ENCODE results near the gene AFP.

The AFP gene

DNA sequence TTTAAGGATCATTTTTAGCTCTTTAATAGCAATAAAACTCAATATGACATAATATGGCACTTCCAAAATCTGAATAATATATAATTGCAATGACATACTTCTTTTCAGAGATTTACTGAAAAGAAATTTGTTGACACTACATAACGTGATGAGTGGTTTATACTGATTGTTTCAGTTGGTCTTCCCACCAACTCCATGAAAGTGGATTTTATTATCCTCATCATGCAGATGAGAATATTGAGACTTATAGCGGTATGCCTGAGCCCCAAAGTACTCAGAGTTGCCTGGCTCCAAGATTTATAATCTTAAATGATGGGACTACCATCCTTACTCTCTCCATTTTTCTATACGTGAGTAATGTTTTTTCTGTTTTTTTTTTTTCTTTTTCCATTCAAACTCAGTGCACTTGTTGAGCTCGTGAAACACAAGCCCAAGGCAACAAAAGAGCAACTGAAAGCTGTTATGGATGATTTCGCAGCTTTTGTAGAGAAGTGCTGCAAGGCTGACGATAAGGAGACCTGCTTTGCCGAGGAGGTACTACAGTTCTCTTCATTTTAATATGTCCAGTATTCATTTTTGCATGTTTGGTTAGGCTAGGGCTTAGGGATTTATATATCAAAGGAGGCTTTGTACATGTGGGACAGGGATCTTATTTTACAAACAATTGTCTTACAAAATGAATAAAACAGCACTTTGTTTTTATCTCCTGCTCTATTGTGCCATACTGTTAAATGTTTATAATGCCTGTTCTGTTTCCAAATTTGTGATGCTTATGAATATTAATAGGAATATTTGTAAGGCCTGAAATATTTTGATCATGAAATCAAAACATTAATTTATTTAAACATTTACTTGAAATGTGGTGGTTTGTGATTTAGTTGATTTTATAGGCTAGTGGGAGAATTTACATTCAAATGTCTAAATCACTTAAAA, 16.6 kb upstream of the AFP start:
- TF ChIP-seq, protein P1, sequence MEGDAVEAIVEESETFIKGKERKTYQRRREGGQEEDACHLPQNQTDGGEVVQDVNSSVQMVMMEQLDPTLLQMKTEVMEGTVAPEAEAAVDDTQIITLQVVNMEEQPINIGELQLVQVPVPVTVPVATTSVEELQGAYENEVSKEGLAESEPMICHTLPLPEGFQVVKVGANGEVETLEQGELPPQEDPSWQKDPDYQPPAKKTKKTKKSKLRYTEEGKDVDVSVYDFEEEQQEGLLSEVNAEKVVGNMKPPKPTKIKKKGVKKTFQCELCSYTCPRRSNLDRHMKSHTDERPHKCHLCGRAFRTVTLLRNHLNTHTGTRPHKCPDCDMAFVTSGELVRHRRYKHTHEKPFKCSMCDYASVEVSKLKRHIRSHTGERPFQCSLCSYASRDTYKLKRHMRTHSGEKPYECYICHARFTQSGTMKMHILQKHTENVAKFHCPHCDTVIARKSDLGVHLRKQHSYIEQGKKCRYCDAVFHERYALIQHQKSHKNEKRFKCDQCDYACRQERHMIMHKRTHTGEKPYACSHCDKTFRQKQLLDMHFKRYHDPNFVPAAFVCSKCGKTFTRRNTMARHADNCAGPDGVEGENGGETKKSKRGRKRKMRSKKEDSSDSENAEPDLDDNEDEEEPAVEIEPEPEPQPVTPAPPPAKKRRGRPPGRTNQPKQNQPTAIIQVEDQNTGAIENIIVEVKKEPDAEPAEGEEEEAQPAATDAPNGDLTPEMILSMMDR (conservative IDR thresholded peaks at IDR 0.05; ENCODE audit: low read depth, low read length) = no peak
- no peak for DNase-seq (ENCODE audit: low read depth)
- no peak overlapping the region for H3K4me3 ChIP-seq (ENCODE audit: low read depth, low read length)

GRCh38 chr4:73420615-73421014, 15.4 kb upstream of the AFP start:
- H3K4me3 ChIP-seq (ENCODE audit: low read depth, low read length) = no peak overlapping the region
- TF ChIP-seq, protein P1 (conservative IDR thresholded peaks at IDR 0.05; ENCODE audit: low read depth, low read length) = no peak
- no peak for DNase-seq (ENCODE audit: low read depth)

GRCh38 chr4:73421708-73422457, 14.1 kb upstream of the AFP start:
- TF ChIP-seq, protein P1 (conservative IDR thresholded peaks at IDR 0.05; ENCODE audit: low read depth, low read length) = no peak
- DNase-seq (ENCODE audit: low read depth) = no peak
- no peak overlapping the region for H3K4me3 ChIP-seq (ENCODE audit: low read depth, low read length)

DNA sequence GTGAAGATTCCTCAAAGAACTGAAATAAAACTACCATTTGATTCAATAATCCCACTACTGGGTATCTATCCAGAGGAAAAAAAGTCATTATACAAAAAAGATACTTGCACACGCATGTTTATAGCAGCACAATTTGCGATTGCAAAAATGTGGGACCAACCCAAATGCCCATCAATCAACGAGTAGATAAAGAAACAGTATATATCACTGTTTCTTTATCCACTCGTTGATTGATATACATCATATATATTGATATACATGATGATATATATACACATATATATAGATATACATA, 13.6 kb upstream of the AFP start:
- DNase-seq (ENCODE audit: low read depth) = no peak
- TF ChIP-seq, protein P1 (conservative IDR thresholded peaks at IDR 0.05; ENCODE audit: low read depth, low read length) = no peak
- no peak overlapping the region for H3K4me3 ChIP-seq (ENCODE audit: low read depth, low read length)

GRCh38 chr4:73423184-73423583, 12.8 kb upstream of the AFP start:
- DNase-seq (ENCODE audit: low read depth) = no peak
- TF ChIP-seq, protein P1 (conservative IDR thresholded peaks at IDR 0.05; ENCODE audit: low read depth, low read length) = no peak
- no peak overlapping the region for H3K4me3 ChIP-seq (ENCODE audit: low read depth, low read length)

DNA sequence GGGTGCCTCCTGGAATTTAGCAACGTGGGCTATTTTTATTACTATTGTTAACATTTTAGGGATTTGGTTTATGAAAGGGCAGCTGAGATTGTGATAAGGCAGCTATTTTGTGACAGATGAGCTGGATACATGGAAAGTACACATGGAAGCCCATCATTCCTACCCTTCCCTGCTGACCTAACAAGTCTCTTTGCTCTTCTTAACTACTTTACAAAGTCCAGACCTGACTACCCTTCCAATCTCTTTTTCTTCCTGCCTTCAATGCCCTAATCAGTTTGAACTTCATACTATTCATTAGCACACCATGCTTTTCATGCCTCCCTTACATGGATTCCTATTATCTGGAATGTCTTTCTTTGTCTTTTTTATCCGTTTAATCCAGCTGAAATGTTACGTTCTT, 9.4 kb upstream of the AFP start:
- TF ChIP-seq, protein P1 (conservative IDR thresholded peaks at IDR 0.05; ENCODE audit: low read depth, low read length) = no peak
- no peak for DNase-seq (ENCODE audit: low read depth)
- H3K4me3 ChIP-seq (ENCODE audit: low read depth, low read length) = no peak overlapping the region
